PC-3 (cell line): Measurements from ENCODE around the gene SLC38A3. TPM values are rescaled to one million over a fixed set of nuclear protein-coding genes. Genes with fewer than 3 reads are reported as not detected.

Experiments
- ATAC-seq: fragments of 200-7000 bp; cut with Tn5 transposase; 2 replicates; pipeline ENCODE4 v1.9.1; 2020; ENCODE audit warnings: mild to moderate bottlenecking, moderate library complexity
- BruUV-seq: library from RNA; stranded (reverse); fragments of 400-500 nt; replicated peaks from 2 replicates; lab custom pipeline; 2021; lab: Mats Ljungman, UMichigan
- CTCF ChIA-PET: fragments of 300-600 bp; sonication (Branson Sonifier 250); formaldehyde crosslinking; loops from one replicate; lab custom pipeline; 2022; ENCODE audit warnings: antibody characterized with exemption; lab: Charles Lee
- POLR2A ChIA-PET: fragments of 300-600 bp; sonication (Branson Sonifier 250); formaldehyde crosslinking; loops from one replicate; lab custom pipeline; 2022; ENCODE audit warnings: antibody characterized with exemption; ENCODE audit not compliant: unreplicated experiment; lab: Charles Lee
- DNase-seq: peaks from one replicate; pipeline ENCODE4 v3.0.0-alpha.2; 2015
- H2AFZ ChIP-seq: fragments of 300-600 bp; sonication (generic); 2 replicates; pipeline ENCODE4 v1.6.0; 2016; ENCODE audit warnings: antibody characterized with exemption, low read length
- H3F3A ChIP-seq: fragments of 300-600 bp; sonication (generic); one replicate; pipeline ENCODE4 v1.6.0; 2017; ENCODE audit warnings: antibody characterized with exemption, low read length, control low read depth, mild to moderate bottlenecking; ENCODE audit not compliant: unreplicated experiment
- H3K27ac ChIP-seq: fragments of 300-600 bp; sonication (generic); 2 replicates; pipeline ENCODE4 v1.5.1; 2016; ENCODE audit warnings: mild to moderate bottlenecking, low read length
- H3K27me3 ChIP-seq: fragments of 300-600 bp; sonication (generic); 2 replicates; pipeline ENCODE4 v1.6.1; 2016; ENCODE audit warnings: low read length, mixed read lengths
- H3K36me3 ChIP-seq: fragments of 300-600 bp; sonication (generic); 2 replicates; pipeline ENCODE4 v1.6.1; 2016; ENCODE audit warnings: low read depth, mixed run types, low read length, mixed read lengths
- H3K4me1 ChIP-seq: fragments of 300-600 bp; sonication (generic); 2 replicates; pipeline ENCODE4 v1.5.1; 2016; ENCODE audit warnings: low read length; ENCODE audit not compliant: insufficient read depth
- H3K4me2 ChIP-seq: fragments of 300-600 bp; sonication (generic); 2 replicates; pipeline ENCODE4 v1.6.0; 2016; ENCODE audit warnings: low read length
- H3K4me3 ChIP-seq: fragments of 300-600 bp; sonication (generic); 2 replicates; pipeline ENCODE4 v1.5.1; 2016; ENCODE audit warnings: mild to moderate bottlenecking, low read length, mixed read lengths
- H3K79me2 ChIP-seq: fragments of 300-600 bp; sonication (generic); 2 replicates; pipeline ENCODE4 v1.6.1; 2017; ENCODE audit warnings: low read length, mixed read lengths
- H3K9ac ChIP-seq: fragments of 300-600 bp; sonication (generic); 2 replicates; pipeline ENCODE4 v1.6.0; 2016; ENCODE audit warnings: mild to moderate bottlenecking, low read length
- H3K9me2 ChIP-seq: fragments of 300-600 bp; sonication (generic); replicated peaks from 2 replicates; pipeline ENCODE4 v1.6.1; 2016; ENCODE audit warnings: mixed run types, low read length, mixed read lengths
- H3K9me3 ChIP-seq: fragments of 300-600 bp; sonication (generic); 2 replicates; pipeline ENCODE4 v1.6.1; 2016; ENCODE audit warnings: low read length, mixed read lengths
- H4K20me1 ChIP-seq: fragments of 300-600 bp; sonication (generic); 2 replicates; pipeline ENCODE4 v1.6.1; 2016; ENCODE audit warnings: low read length, mixed read lengths
- EZH2 ChIP-seq: fragments of 300-600 bp; sonication (generic); IDR thresholded peaks from one replicate; pipeline ENCODE4 v1.6.1; 2017; ENCODE audit warnings: antibody characterized with exemption, mild to moderate bottlenecking, low read length; ENCODE audit not compliant: unreplicated experiment
- EZH2phosphoT487 ChIP-seq: fragments of 300-600 bp; sonication (generic); IDR thresholded peaks from 2 replicates; pipeline ENCODE4 v1.6.1; 2018; ENCODE audit warnings: mild to moderate bottlenecking, antibody characterized with exemption, low read length, borderline replicate concordance
- intact Hi-C: fragments of 100-400 bp; cut with micrococcal nuclease; formaldehyde crosslinking; loops from 2 replicates; pipeline ENCODE4 v1.9.0; 2023
- total RNA-seq: library from RNA; depleted of rRNA; stranded (reverse); fragments of >200 nt; gene quantifications from 2 replicates; pipeline ENCODE4 v1.2.3, GENCODE V29; 2014
- TF ChIP-seq, protein P1 (sequence below): fragments of 300-600 bp; sonication (generic); conservative IDR thresholded peaks from 2 replicates; pipeline ENCODE4 v1.5.1; 2017; ENCODE audit warnings: antibody characterized with exemption, low read depth, mild to moderate bottlenecking, low read length

Gene SLC38A3
- total RNA-seq, 1 experiment from 2014 or later: 3.3 TPM

DNA sequence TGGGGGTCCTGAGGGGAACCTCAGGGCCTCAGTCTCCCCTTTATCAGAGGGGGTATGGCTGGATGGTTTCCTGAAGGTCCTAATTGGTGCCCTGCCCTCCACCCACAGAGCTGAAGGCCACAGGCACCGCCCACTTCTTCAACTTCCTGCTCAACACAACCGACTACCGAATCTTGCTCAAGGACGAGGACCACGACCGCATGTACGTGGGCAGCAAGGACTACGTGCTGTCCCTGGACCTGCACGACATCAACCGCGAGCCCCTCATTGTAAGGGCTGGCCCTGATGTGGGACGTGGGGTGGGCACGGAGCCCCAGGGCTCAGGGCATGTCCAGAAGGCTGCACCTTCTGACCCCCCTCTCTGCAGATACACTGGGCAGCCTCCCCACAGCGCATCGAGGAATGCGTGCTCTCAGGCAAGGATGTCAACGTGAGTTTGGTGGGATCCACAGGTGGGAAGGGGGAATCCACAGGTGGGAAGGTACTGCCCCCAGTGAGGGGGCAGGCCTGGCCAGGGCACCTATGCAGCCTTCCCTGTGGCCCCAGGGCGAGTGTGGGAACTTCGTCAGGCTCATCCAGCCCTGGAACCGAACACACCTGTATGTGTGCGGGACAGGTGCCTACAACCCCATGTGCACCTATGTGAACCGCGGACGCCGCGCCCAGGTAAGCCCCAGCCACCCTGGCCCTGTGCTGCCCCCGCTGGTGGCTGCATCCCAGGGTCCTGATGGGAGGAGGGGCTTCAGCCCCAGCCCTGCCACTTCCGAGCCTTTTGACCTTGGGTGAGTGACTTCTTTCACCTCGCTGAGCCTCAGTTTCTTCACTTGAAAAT lies 31.2 kb upstream of the SLC38A3 start:
- no peak overlapping the region for H3K4me3 ChIP-seq
- H2AFZ ChIP-seq: no peak overlapping the region
- BruUV-seq: TSS peak; percentile 8
- peaks cover 27% of the 10 kb centered on the region; the same call in 1 of the 2 replicates for H3K79me2 ChIP-seq
- H3F3A ChIP-seq: no peaks in the 10 kb centered on the region
- no peak overlapping the region for H3K4me2 ChIP-seq
- no peaks in the 10 kb centered on the region for H4K20me1 ChIP-seq
- no peak for DNase-seq
- H3K9me3 ChIP-seq: no peaks in the 10 kb centered on the region
- no peak overlapping the region for H3K9ac ChIP-seq
- H3K4me1 ChIP-seq: peaks cover 40% of the 10 kb centered on the region
- ChIA-PET CTCF (no interaction called here), POLR2A (no interaction called here)
- intact Hi-C loops: loop anchor here (5.0 kb wide), 1 partner anchor 52 kb away; no protein-coding TSS in a partner anchor
- H3K27ac ChIP-seq: no peak overlapping the region
- TF ChIP-seq, protein P1, sequence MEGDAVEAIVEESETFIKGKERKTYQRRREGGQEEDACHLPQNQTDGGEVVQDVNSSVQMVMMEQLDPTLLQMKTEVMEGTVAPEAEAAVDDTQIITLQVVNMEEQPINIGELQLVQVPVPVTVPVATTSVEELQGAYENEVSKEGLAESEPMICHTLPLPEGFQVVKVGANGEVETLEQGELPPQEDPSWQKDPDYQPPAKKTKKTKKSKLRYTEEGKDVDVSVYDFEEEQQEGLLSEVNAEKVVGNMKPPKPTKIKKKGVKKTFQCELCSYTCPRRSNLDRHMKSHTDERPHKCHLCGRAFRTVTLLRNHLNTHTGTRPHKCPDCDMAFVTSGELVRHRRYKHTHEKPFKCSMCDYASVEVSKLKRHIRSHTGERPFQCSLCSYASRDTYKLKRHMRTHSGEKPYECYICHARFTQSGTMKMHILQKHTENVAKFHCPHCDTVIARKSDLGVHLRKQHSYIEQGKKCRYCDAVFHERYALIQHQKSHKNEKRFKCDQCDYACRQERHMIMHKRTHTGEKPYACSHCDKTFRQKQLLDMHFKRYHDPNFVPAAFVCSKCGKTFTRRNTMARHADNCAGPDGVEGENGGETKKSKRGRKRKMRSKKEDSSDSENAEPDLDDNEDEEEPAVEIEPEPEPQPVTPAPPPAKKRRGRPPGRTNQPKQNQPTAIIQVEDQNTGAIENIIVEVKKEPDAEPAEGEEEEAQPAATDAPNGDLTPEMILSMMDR: 0 out of 2 replicates have a peak, but pooled peaks have one; percentile 36
- no peak for TF ChIP-seq EZH2phosphoT487
- no peaks in the 10 kb centered on the region for H3K9me2 ChIP-seq
- ATAC-seq: no peak
- H3K36me3 ChIP-seq: no peaks in the 10 kb centered on the region
- no peaks in the 10 kb centered on the region for H3K27me3 ChIP-seq

DNA sequence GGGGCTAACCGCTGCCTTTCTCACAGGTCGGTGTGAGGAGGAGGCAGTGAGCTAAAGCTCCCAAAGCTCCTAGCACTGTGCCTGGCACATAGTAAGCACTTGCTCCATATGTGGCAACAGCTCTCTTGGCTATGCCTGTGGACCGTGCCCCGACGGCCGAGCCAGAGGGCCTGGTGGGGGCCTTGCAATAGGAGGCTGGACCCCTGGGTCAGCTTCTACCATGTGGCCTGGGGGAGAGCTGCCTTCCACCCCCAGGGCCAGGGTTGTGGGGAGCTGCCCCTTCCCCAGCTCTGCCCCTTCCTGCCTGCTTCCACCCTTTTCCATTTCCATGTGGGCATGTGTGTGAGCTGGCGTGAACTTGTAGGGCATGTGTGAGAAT lies 30.6 kb upstream of the SLC38A3 start:
- H3K27me3 ChIP-seq: no peaks in the 10 kb centered on the region
- H3F3A ChIP-seq: no peaks in the 10 kb centered on the region
- no peaks in the 10 kb centered on the region for H4K20me1 ChIP-seq
- H3K4me2 ChIP-seq: no peak overlapping the region
- H3K9me2 ChIP-seq: no peaks in the 10 kb centered on the region
- TF ChIP-seq, protein P1: no peak
- TF ChIP-seq EZH2: no peak
- TF ChIP-seq EZH2phosphoT487: no peak
- no peaks in the 10 kb centered on the region for H3K9me3 ChIP-seq
- H3K9ac ChIP-seq: no peak overlapping the region
- ChIA-PET POLR2A (no interaction called here), CTCF (no interaction called here)
- ATAC-seq (no peak), DNase-seq (no peak)
- H2AFZ ChIP-seq: no peak overlapping the region
- H3K27ac ChIP-seq: no peak overlapping the region
- peaks cover 39% of the 10 kb centered on the region for H3K4me1 ChIP-seq
- H3K4me3 ChIP-seq: no peak overlapping the region
- BruUV-seq: no TSS peak
- H3K79me2 ChIP-seq: peaks cover 22% of the 10 kb centered on the region; the same call in 1 of the 2 replicates
- no peaks in the 10 kb centered on the region for H3K36me3 ChIP-seq
- intact Hi-C loops: loop anchor here (5.0 kb wide), 1 partner anchor 52 kb away; no protein-coding TSS in a partner anchor

DNA sequence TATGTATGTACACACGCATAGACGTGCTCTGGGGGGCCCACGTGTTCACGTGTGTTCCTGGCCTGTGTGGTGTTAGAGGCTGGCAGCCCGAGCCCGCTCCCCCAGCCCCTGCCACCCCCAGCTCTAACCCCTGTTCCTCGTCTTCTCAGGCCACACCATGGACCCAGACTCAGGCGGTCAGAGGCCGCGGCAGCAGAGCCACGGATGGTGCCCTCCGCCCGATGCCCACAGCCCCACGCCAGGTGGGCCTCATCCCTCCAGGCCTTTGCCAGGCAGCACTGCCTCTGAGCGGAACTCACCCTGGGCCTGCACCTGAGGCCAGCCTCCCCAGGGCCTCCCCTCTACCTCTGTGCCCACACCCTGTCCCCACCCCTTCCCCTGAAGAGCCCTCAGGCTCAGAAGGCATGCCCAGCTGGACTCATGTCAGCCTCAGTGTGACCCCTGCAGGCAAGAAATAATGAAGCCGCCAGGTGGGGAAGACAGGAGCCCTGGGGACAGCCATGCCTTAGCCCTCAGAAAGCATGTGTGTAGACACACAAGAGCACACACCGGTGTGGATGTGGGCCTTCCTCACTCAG lies 30.0 kb upstream of the SLC38A3 start:
- H3K4me1 ChIP-seq: peaks cover 34% of the 10 kb centered on the region
- H3K79me2 ChIP-seq: peaks cover 17% of the 10 kb centered on the region; the same call in 1 of the 2 replicates
- no peaks in the 10 kb centered on the region for H3K9me3 ChIP-seq
- TF ChIP-seq, protein P1: peak; percentile 39; the same call in 1 of the 2 replicates
- no peak for TF ChIP-seq EZH2
- H3K36me3 ChIP-seq: no peaks in the 10 kb centered on the region
- no peaks in the 10 kb centered on the region for H3K9me2 ChIP-seq
- POLR2A ChIA-PET: no interaction called here
- CTCF ChIA-PET: no interaction called here
- H3K27ac ChIP-seq: no peak overlapping the region
- BruUV-seq: no TSS peak
- H4K20me1 ChIP-seq: no peaks in the 10 kb centered on the region
- DNase-seq (no peak), ATAC-seq (peak; percentile 6)
- H3F3A ChIP-seq: no peaks in the 10 kb centered on the region
- no peak overlapping the region for H3K9ac ChIP-seq
- no peaks in the 10 kb centered on the region for H3K27me3 ChIP-seq
- H2AFZ ChIP-seq: no peak overlapping the region
- H3K4me2 ChIP-seq: no peak overlapping the region
- intact Hi-C loops: loop anchor here (5.0 kb wide), 1 partner anchor 53 kb away; no protein-coding TSS in a partner anchor
- no peak overlapping the region for H3K4me3 ChIP-seq
